ENCODE measurements around the gene MTHFD1L.

Gene MTHFD1L

DNA sequence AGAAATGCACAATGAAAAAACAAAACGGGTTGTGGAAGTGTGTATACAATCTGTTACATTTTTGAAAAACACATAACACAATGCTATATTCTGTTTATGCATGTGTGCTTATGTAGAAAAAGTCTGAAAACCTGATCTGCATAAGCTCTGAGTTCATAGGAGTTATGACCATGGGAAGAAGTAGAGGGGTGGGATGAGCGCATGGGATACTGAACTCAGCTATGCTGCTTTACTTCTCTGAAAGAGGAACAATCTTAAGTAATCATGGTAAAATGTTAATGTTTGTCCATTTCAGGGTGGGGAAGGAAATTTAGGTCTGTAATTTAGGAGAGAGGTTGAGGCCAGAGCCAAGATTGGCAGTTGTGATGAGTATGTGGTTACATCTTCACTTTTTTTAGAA is 126.8 kb downstream of the MTHFD1L start:
- DNase-seq (ENCODE audit: extremely low spot score), result no peak
- TF ChIP-seq, protein P1, sequence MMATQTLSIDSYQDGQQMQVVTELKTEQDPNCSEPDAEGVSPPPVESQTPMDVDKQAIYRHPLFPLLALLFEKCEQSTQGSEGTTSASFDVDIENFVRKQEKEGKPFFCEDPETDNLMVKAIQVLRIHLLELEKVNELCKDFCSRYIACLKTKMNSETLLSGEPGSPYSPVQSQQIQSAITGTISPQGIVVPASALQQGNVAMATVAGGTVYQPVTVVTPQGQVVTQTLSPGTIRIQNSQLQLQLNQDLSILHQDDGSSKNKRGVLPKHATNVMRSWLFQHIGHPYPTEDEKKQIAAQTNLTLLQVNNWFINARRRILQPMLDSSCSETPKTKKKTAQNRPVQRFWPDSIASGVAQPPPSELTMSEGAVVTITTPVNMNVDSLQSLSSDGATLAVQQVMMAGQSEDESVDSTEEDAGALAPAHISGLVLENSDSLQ (IDR thresholded peaks at IDR 0.05), result no peak
- TF ChIP-seq ELF4 (IDR thresholded peaks at IDR 0.05) (no peak), ZNF384 (IDR thresholded peaks at IDR 0.05) (no peak), HDGF (IDR thresholded peaks at IDR 0.05; ENCODE audit: borderline replicate concordance) (no peak), LEF1 (IDR thresholded peaks at IDR 0.05; ENCODE audit: borderline replicate concordance) (no peak), FOXM1 (IDR thresholded peaks at IDR 0.05; ENCODE audit: borderline replicate concordance) (no peak), TARDBP (IDR thresholded peaks at IDR 0.05) (no peak), FOXA1 (IDR thresholded peaks at IDR 0.05) (no peak), ARNT (IDR thresholded peaks at IDR 0.05) (no peak), CTBP1 (IDR thresholded peaks at IDR 0.05; ENCODE audit: borderline replicate concordance) (no peak), FOXK2 (IDR thresholded peaks at IDR 0.05) (no peak), BHLHE40 (IDR thresholded peaks at IDR 0.05; ENCODE audit: borderline replicate concordance) (no peak), SP1 (IDR thresholded peaks at IDR 0.05) (no peak)
- ChIA-PET POLR2A (no interaction called here), CTCF (no interaction called here)

DNA sequence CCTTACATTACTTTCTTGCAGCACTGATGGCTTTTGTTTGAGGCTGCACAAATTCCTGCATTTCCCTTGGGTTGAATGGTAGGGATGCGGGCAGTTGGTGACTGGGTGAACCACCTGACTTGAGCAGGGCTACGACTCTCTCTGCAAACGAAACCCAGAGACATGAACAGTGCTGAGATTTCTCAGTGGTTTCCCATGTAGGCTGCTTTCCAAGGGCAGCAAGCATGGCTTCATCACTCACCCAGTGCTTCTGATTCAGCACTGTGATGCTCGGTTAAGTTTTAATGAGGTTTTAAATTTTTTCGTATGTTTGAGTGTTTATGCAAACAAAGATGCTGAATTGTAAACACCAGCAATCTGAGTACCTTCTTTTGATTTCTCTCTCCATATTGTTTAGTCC is 127.2 kb downstream of the MTHFD1L start:
- no peak for TF ChIP-seq ARNT (IDR thresholded peaks at IDR 0.05)
- no peak for TF ChIP-seq FOXA1 (IDR thresholded peaks at IDR 0.05)
- no peak for TF ChIP-seq LEF1 (IDR thresholded peaks at IDR 0.05; ENCODE audit: borderline replicate concordance)
- TF ChIP-seq ZNF384 (IDR thresholded peaks at IDR 0.05), result no peak
- TF ChIP-seq HDGF (IDR thresholded peaks at IDR 0.05; ENCODE audit: borderline replicate concordance), result no peak
- TF ChIP-seq L3MBTL2 (conservative IDR thresholded peaks at IDR 0.05), result no peak
- no peak for TF ChIP-seq CTBP1 (IDR thresholded peaks at IDR 0.05; ENCODE audit: borderline replicate concordance)
- no peak for TF ChIP-seq SUZ12 (IDR thresholded peaks at IDR 0.05)
- TF ChIP-seq, protein P1 (IDR thresholded peaks at IDR 0.05), result no peak
- no peak for TF ChIP-seq BHLHE40 (IDR thresholded peaks at IDR 0.05; ENCODE audit: borderline replicate concordance)
- no peak for TF ChIP-seq FOXK2 (IDR thresholded peaks at IDR 0.05)
- TF ChIP-seq ELF4 (IDR thresholded peaks at IDR 0.05), result no peak
- DNase-seq (ENCODE audit: extremely low spot score), result no peak
- ChIA-PET CTCF (no interaction called here), POLR2A (no interaction called here)

DNA sequence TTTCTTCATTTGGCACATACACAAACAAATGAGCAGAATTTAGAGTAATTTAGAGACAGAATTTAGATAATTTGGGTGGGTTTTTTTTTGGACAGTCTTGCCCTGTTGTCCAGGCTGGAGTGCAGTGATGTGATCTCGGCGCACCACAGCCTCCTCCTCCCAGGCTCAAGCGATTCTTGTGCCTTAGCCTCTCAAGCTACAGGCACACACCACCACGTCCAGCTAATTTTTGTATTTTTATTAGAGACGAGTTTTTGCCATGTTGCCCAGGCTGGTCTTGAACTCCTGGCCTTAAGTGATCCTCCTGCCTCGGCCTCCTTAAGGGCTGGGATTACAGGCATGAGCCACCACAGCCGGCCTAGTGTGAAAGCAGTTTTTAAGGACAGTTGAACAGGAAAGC is 127.8 kb downstream of the MTHFD1L start:
- ChIA-PET POLR2A (no interaction called here), CTCF (no interaction called here)
- TF ChIP-seq SUZ12 (IDR thresholded peaks at IDR 0.05) (no peak), CTBP1 (IDR thresholded peaks at IDR 0.05; ENCODE audit: borderline replicate concordance) (no peak), ELF4 (IDR thresholded peaks at IDR 0.05) (no peak), ARNT (IDR thresholded peaks at IDR 0.05) (no peak), HDGF (IDR thresholded peaks at IDR 0.05; ENCODE audit: borderline replicate concordance) (no peak), FOXM1 (IDR thresholded peaks at IDR 0.05; ENCODE audit: borderline replicate concordance) (no peak), LEF1 (IDR thresholded peaks at IDR 0.05; ENCODE audit: borderline replicate concordance) (no peak), BHLHE40 (IDR thresholded peaks at IDR 0.05; ENCODE audit: borderline replicate concordance) (no peak), NFRKB (IDR thresholded peaks at IDR 0.05) (no peak), FOXA1 (IDR thresholded peaks at IDR 0.05) (no peak), SP1 (IDR thresholded peaks at IDR 0.05) (no peak), TARDBP (IDR thresholded peaks at IDR 0.05) (no peak), ZNF384 (IDR thresholded peaks at IDR 0.05) (no peak)
- TF ChIP-seq, protein P1 (IDR thresholded peaks at IDR 0.05), result no peak
- DNase-seq (ENCODE audit: extremely low spot score), result no peak

DNA sequence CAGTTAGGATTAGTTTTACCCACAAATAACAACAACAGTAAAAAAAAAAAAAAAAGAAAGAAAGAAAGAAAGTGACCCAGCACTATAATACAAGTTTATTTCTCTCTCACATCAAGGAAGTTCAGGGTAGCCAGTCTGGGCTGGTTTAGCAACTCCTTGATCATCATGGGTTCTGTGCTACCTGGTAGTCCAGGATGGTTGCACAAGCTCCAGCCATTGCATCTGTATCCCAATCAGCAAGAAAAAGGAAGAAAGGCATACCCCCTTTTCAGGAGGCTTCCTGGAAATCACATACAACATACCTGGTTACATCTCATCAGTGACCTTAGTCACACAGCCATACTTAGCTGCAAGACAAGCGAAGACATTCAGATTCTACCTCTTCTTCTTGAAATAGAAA is 128.5 kb downstream of the MTHFD1L start:
- POLR2A ChIA-PET, result no interaction called here
- TF ChIP-seq SUZ12 (IDR thresholded peaks at IDR 0.05) (no peak), FOXA1 (IDR thresholded peaks at IDR 0.05) (no peak), CTBP1 (IDR thresholded peaks at IDR 0.05; ENCODE audit: borderline replicate concordance) (no peak), LEF1 (IDR thresholded peaks at IDR 0.05; ENCODE audit: borderline replicate concordance) (no peak), HDGF (IDR thresholded peaks at IDR 0.05; ENCODE audit: borderline replicate concordance) (no peak), SP1 (IDR thresholded peaks at IDR 0.05) (no peak), NFRKB (IDR thresholded peaks at IDR 0.05) (no peak), FOXM1 (IDR thresholded peaks at IDR 0.05; ENCODE audit: borderline replicate concordance) (no peak), TARDBP (IDR thresholded peaks at IDR 0.05) (no peak), ZNF384 (IDR thresholded peaks at IDR 0.05) (no peak), BHLHE40 (IDR thresholded peaks at IDR 0.05; ENCODE audit: borderline replicate concordance) (no peak), FOXK2 (IDR thresholded peaks at IDR 0.05) (no peak), ARNT (IDR thresholded peaks at IDR 0.05) (no peak), ELF4 (IDR thresholded peaks at IDR 0.05) (no peak), L3MBTL2 (conservative IDR thresholded peaks at IDR 0.05) (no peak)
- TF ChIP-seq, protein P1 (IDR thresholded peaks at IDR 0.05), result no peak
- DNase-seq (ENCODE audit: extremely low spot score), result no peak
- CTCF ChIA-PET, result no interaction called here

DNA sequence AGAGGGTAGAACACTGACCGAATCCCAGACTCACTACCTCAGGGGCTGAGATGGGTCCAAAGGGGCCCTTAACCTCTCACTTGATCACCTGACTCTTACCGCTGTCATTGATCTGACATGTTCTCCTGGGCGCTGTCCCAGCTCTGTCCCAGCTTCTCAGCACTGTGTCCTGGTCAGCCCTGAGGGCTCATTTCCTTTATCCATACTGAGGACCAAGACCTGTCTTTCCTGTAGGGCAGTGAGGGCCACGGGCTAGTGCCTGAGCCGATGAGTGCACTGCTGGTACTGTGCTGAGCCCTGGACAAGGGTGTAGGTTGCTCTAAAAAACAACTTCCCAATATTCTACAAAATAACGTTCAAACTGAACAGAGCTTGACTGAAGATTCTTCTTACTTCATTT is 131.5 kb downstream of the MTHFD1L start:
- CTCF ChIA-PET, result no interaction called here
- TF ChIP-seq L3MBTL2 (conservative IDR thresholded peaks at IDR 0.05) (no peak), ELF4 (IDR thresholded peaks at IDR 0.05) (no peak), SP1 (IDR thresholded peaks at IDR 0.05) (no peak), SUZ12 (IDR thresholded peaks at IDR 0.05) (no peak), ARNT (IDR thresholded peaks at IDR 0.05) (no peak), NFRKB (IDR thresholded peaks at IDR 0.05) (no peak), LEF1 (IDR thresholded peaks at IDR 0.05; ENCODE audit: borderline replicate concordance) (no peak), FOXK2 (IDR thresholded peaks at IDR 0.05) (no peak), FOXM1 (IDR thresholded peaks at IDR 0.05; ENCODE audit: borderline replicate concordance) (no peak), HDGF (IDR thresholded peaks at IDR 0.05; ENCODE audit: borderline replicate concordance) (no peak), ZNF384 (IDR thresholded peaks at IDR 0.05) (no peak), BHLHE40 (IDR thresholded peaks at IDR 0.05; ENCODE audit: borderline replicate concordance) (no peak), CTBP1 (IDR thresholded peaks at IDR 0.05; ENCODE audit: borderline replicate concordance) (no peak), TARDBP (IDR thresholded peaks at IDR 0.05) (no peak), FOXA1 (IDR thresholded peaks at IDR 0.05) (no peak)
- TF ChIP-seq, protein P1 (IDR thresholded peaks at IDR 0.05), result no peak
- POLR2A ChIA-PET, result no interaction called here
- DNase-seq (ENCODE audit: extremely low spot score), result no peak
